Type B pancreatic cell (in vitro differentiated cells): ENCODE data around the gene TMED8. TPM values are rescaled to one million over a fixed set of nuclear protein-coding genes. Genes with fewer than 3 reads are reported as not detected.

ENCODE experiments used
- DNase-seq: peaks from one replicate; pipeline ENCODE4 v3.0.0; 2021; ENCODE audit warnings: mixed read lengths; ENCODE audit not compliant: unreplicated experiment; ENCODE audit errors: extremely low spot score
- H3K27ac Mint-ChIP-seq: 2 replicates; pipeline ENCODE4 v1.8.0; 2021; ENCODE audit warnings: mild to moderate bottlenecking, mixed read lengths
- H3K27me3 Mint-ChIP-seq: 2 replicates; pipeline ENCODE4 v1.8.0; 2021; ENCODE audit warnings: mixed read lengths
- H3K36me3 Mint-ChIP-seq: 2 replicates; pipeline ENCODE4 v1.8.0; 2021; ENCODE audit warnings: mixed read lengths
- H3K4me1 Mint-ChIP-seq: one replicate; pipeline ENCODE4 v1.8.0; 2021; ENCODE audit warnings: mixed read lengths; ENCODE audit not compliant: unreplicated experiment
- H3K4me3 Mint-ChIP-seq: 2 replicates; pipeline ENCODE4 v1.8.0; 2021; ENCODE audit warnings: mild to moderate bottlenecking, mixed read lengths
- H3K9me3 Mint-ChIP-seq: 2 replicates; pipeline ENCODE4 v1.8.0; 2021; ENCODE audit warnings: mixed read lengths
- CTCF ChIP-seq: fragments of 200-600 bp; sonication (generic); conservative IDR thresholded peaks from 2 replicates; pipeline ENCODE4 v1.5.0; 2021; ENCODE audit warnings: antibody characterized with exemption, mild to moderate bottlenecking
- total RNA-seq: library from RNA; stranded (reverse); gene quantifications from 2 replicates; pipeline ENCODE4 v1.2.1, GENCODE V29; 2021; ENCODE audit warnings: low replicate concordance

The TMED8 gene
- total RNA-seq, 1 donor from 2014 or later, result 17.4 TPM

DNA sequence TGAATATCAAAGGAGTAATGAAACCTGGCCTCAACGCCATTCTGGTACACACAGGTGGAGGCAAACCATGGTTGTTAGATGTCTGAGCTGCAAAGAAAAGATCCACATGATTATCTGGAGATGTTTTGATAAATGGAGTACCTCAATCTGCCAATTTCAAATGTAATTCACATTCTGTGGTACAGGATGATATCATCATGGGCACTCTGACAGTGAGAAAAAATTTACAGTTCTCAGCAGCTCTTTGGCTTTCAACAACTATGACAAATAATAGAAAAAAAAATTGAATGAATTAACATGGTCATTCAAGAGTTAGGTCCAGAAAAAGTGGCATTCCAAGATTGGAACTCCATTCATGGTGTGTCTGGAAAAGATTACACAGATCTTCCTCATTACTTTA, 17.3 kb downstream of the TMED8 start:
- H3K27ac Mint-ChIP-seq, result no peak overlapping the region
- TF ChIP-seq CTCF, result no peak
- DNase-seq, result no peak
- no peaks in the 10 kb centered on the region for H3K4me1 Mint-ChIP-seq
- H3K36me3 Mint-ChIP-seq, result peaks cover 7% of the 10 kb centered on the region
- no peak overlapping the region for H3K4me3 Mint-ChIP-seq
- H3K9me3 Mint-ChIP-seq, result no peaks in the 10 kb centered on the region
- H3K27me3 Mint-ChIP-seq, result no peaks in the 10 kb centered on the region

- DNase-seq, result no peak
- Mint-ChIP-seq H3K27me3 (no peaks in the 10 kb centered on the region), H3K4me1 (no peaks in the 10 kb centered on the region), H3K4me3 (no peak overlapping the region), H3K27ac (no peak overlapping the region), H3K9me3 (no peaks in the 10 kb centered on the region), H3K36me3 (peaks cover 7% of the 10 kb centered on the region)
- TF ChIP-seq CTCF, result no peak
Observed at GRCh38 chr14:77356899-77357298, 20.0 kb downstream of the TMED8 start.

DNA sequence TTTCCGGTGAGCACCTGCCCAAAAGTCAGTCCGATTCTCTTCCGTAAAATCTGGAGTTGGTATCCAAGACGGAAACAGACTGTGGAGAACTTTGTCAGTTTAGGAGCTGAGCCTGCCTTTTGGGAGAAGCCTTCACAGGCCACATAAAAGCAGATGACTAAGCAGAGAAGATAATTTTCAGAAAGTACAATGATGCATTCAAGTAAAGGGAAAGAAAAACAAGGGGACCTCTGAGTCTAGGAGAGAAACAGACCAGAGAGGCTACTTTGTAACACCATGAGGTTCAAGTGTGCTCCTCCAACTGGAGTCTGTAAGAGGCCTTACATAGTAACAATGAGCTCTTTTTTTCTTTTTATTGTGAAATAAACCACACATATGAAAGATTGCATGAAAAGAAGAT, 21.1 kb downstream of the TMED8 start:
- H3K9me3 Mint-ChIP-seq, result no peaks in the 10 kb centered on the region
- H3K27ac Mint-ChIP-seq, result no peak overlapping the region
- H3K4me3 Mint-ChIP-seq, result no peak overlapping the region
- peaks cover 10% of the 10 kb centered on the region for H3K36me3 Mint-ChIP-seq
- H3K4me1 Mint-ChIP-seq, result no peaks in the 10 kb centered on the region
- no peaks in the 10 kb centered on the region for H3K27me3 Mint-ChIP-seq
- no peak for TF ChIP-seq CTCF
- DNase-seq, result no peak

DNA sequence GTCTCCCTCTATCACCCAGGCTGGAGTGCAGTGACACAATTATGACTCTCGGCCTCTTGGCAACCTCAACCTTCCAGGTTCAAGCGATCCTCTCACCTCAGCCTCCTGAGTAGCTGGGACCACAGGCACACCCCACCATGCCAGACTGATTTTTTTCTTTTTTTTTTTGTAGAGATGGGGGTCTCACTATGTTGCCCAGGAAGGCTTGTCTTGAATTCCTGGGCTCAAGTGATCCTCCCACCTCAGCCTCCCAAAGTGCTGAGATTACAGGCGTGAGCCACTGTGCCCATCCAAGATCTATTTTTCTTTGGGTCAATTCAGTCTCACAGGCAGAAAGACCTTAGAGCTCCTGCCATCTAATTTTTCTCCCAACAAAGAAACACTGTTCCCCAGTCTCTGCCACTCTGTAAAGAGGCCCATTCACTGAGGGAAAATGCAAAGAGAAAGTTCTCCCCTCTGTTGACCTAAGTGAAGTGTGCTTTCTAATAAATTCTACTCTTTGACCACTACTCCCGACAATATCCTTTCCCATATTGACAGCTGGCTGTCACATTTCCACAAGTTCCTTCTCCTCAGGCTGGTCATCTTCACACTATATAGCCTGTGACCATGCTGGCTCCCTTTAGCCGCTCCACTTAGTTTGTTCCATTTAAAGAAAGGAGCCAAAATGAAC, 23.3 kb downstream of the TMED8 start:
- H3K4me3 Mint-ChIP-seq, result no peak overlapping the region
- no peak for DNase-seq

GRCh38 chr14:77347751-77348150, 29.1 kb downstream of the TMED8 start:
- Mint-ChIP-seq H3K4me1 (peaks cover 20% of the 10 kb centered on the region), H3K9me3 (no peaks in the 10 kb centered on the region), H3K27me3 (no peaks in the 10 kb centered on the region), H3K36me3 (peaks cover 45% of the 10 kb centered on the region), H3K4me3 (no peak overlapping the region), H3K27ac (no peak overlapping the region)
- no peak for DNase-seq
- TF ChIP-seq CTCF, result no peak

More for the DNA sequence above, 23.3 kb downstream of the TMED8 start:
- no peaks in the 10 kb centered on the region for H3K9me3 Mint-ChIP-seq
- TF ChIP-seq CTCF, result no peak
- H3K36me3 Mint-ChIP-seq, result peaks cover 17% of the 10 kb centered on the region
- H3K27me3 Mint-ChIP-seq, result no peaks in the 10 kb centered on the region
- no peaks in the 10 kb centered on the region for H3K4me1 Mint-ChIP-seq
- H3K27ac Mint-ChIP-seq, result no peak overlapping the region
